ENCODE data around the gene EFNA5.

The EFNA5 gene

DNA sequence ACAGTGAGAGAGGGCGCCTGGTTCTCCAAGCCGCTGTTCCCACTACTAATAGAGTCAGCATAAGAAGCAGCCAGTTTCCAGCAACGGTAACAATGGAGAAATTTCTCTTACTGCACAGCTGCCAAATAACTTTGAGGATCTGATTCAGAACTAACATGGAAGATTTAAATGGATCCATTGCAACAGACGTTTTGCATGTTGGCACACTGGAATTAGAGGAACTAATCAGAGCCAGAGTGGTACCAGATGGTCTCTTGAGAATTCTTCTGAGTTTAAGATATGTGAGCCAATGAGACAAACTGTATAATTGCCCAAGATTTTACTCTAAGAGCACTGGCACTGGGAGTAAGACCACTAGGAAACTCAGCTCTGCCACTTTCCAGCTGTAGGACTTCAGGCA, 186.5 kb downstream of the EFNA5 start:
- no peak for DNase-seq (ENCODE audit: low spot score)

- no peak for DNase-seq (ENCODE audit: low spot score)
Measured at GRCh38 chr5:107483231-107484024, 187.3 kb downstream of the EFNA5 start.

DNA sequence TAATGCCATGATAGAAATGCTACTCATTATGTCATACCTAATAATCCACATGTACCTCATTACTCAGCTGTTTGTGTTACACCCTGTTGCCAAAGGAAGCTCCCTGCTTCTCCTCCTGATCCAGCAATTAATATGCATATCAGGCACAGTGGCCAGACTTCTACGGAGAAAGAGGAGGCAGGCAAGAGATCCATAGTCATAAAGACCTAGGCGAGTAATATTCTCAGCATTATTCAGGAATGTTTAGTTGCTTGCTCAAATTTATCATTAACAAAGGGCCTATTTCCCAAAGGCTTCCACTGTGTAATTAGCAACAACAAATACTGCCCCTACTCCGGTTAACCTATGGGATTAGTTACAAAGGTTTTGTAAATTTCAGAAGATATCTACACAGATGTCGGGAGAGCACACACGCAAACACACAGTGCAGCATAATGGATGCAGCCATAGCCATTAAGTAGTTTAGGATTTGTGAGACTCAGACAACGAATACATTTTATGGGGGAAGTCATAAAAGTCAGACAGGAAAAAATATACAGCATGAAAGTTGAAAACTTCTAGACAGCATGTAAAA, 192.6 kb downstream of the EFNA5 start:
- no peak for DNase-seq (ENCODE audit: low spot score)

DNA sequence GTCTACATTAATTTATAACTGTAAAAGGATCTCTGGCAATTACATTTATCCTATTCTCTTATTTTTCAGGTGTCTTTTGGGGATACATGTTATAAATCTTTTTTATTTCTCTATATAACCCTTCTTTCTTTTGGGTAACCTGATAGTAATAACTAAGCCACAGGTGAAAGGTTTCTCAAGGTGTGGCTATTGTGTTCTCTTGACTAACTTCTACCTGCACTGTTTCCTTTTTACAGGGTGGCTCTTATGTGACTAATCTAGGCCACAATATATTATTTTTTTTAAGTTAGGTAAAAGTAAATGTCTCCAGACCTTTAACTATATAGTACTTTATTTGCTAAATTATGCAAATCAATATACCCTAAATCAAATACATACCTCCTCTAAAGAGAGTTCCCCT, 193.2 kb downstream of the EFNA5 start:
- DNase-seq (ENCODE audit: low spot score) = no peak

DNA sequence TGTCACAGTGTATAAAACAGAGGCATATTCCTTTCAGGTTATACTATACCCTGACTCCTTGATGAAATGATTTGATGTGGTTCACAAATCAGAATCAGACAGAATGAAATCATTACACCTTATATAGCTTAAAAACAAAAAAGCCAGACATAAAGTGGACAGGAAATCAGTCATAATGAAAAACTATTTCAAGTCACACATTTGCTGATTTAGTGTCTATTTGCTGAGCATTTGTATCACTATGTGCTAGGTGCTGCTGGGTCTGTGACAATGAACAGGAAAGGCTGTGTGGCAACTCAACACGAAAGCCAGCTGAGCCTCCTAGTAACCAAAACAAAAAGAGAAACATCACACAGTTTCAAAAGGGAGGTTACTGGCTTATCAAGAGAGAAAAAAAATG, 194.0 kb downstream of the EFNA5 start:
- no peak for DNase-seq (ENCODE audit: low spot score)

- DNase-seq (ENCODE audit: low spot score) = no peak
Measured at GRCh38 chr5:107474716-107475489, 195.8 kb downstream of the EFNA5 start.

DNA sequence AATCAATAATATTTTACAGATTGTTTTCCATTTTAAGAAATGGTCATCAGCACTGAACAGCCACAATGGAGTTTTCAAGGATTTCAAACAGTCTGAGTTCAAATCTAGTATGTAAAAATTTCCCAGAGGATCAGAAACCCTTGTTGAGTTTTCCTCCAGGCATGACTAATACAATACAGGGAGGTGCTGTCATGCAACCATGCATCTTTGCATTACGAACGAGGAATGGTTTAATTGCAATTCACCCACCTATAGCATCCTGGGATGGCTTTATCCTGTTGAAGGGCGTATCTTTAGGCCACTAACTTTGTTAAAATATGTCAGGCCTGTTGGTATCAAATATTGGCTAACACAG, 196.4 kb downstream of the EFNA5 start:
- no peak for DNase-seq (ENCODE audit: low spot score)

- no peak for DNase-seq (ENCODE audit: low spot score)
Measured at GRCh38 chr5:107472620-107473064, 198.1 kb downstream of the EFNA5 start.

- DNase-seq (ENCODE audit: low spot score) = no peak
Measured at GRCh38 chr5:107470295-107470582, 200.5 kb downstream of the EFNA5 start.

GRCh38 chr5:107469485-107470294, 201.0 kb downstream of the EFNA5 start:
- DNase-seq (ENCODE audit: low spot score) = peak; percentile 66

DNA sequence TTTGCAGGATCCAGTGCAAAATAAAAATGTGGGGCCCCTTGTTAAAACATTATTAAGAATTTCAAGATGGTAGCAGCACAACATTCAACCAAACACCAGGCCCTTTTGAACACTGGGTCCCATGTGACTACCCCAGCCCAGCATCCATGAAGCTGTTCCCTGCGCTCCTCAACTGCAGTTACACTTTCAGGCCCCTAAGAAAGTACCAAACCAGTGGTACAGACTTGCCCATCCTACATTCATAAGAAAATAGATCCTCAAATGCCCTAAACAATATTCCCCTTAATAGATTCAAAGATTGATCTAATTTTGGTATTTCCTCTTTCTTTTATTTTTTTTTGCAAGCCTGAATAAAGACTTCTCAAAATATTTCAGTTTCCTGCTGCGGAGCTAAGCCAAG, 201.7 kb downstream of the EFNA5 start:
- no peak for DNase-seq (ENCODE audit: low spot score)

- no peak for DNase-seq (ENCODE audit: low spot score)
Measured at GRCh38 chr5:107468276-107468675, 202.5 kb downstream of the EFNA5 start.

- DNase-seq (ENCODE audit: low spot score) = no peak
Measured at GRCh38 chr5:107467137-107467932, 203.4 kb downstream of the EFNA5 start.

DNA sequence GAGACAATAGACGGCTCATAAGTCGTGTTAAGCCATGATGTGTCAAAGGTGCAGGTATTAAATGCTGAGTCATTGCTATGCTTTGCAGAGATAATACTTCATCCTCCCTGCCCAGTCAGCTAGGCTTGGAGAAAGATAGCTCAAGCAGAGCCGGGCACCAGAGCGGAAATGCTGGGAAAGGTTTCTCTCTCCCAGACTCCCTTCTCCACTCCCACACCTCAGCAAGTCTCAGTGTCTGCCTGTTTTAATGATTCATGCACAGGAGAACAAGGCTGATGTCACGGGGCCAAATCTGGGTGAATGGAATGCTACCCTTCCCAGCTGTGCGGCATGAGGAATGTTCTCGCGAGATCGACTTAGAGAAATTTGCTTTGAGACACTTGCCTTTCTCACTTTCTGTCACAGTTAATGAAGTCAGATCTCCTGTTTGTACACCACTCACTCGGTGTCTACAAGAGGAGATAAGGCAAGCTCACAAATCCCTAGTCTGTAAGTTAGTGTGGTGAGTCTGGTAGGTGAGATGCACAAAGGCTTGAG, 204.4 kb downstream of the EFNA5 start:
- peak; percentile 54 for DNase-seq (ENCODE audit: low spot score)

DNA sequence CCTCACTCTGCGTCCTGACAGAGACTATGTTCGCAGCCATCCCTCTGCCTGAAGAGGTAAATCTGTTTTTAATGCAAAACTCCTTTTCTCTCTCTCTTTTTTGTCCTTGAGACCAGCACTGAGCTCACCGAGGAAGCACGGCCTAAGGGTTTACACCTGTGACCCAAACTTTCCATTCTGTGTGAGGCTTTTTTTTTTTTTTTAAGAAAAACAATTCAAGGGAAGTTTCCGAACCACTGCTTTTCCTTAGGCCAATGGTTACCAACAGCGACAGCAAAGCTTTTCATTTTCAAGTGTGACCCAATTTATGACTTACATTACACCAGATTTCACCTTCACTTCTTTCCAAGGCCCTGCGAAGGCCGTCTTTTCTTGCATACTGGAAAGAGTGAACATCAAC, 205.9 kb downstream of the EFNA5 start:
- no peak for DNase-seq (ENCODE audit: low spot score)

DNA sequence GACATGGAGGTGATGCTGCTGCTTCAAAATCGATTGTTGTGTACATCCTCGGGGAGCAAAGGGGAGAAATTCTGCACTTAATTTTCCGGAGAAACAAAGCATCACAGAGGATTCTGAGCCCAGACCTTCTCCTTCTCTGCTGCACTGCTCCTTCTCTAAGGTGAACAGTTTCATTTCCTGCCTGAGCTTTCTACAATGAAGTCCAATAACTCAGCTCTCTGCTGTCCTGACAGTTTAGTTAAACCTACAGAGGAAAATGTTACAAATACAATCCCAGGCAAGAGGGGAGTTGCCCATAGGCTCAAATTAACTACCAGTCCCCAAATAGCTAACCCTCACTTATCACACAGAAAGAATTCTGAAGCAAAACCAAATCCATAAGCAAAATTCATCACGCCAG, 206.3 kb downstream of the EFNA5 start:
- DNase-seq (ENCODE audit: low spot score) = no peak

GRCh38 chr5:107463731-107464130, 207.0 kb downstream of the EFNA5 start:
- no peak for DNase-seq (ENCODE audit: low spot score)

DNA sequence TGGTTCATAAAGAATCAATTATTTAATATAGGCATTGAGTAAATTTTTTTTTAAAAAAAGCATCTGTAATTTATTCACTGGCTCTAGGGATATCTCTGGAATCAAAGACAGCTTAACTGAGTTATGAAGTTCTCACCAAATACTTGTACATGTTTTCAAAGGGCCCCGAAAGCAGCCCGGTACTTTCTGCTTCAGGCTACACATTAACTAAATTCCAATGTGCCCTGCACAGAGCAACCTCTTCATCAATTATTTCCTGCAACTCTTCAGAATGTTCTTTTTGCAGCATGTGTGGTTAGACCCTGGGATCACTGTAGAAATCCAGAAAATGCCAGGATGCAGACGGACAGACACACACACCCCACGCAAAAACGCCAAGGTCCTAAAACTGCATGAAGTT, 209.0 kb downstream of the EFNA5 start:
- DNase-seq (ENCODE audit: low spot score) = no peak

DNA sequence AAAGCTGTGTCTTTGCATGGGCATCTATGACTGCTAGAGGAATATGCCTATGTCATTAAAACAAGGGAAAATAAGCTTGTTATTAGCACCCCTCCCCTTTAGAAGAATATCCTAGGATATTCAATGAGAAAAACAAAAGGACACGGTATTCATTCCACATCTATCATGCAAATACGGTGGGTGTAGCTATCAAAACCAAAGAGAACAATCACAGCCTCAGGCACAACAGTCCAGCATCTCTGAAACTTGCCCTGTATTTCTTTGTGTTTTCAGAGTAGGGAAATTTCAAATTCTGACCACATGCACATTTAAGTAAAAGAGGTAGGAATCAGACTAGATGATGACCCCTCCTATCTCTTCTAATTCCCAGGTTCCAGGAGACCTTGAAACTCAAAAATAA, 209.9 kb downstream of the EFNA5 start:
- DNase-seq (ENCODE audit: low spot score) = no peak

DNA sequence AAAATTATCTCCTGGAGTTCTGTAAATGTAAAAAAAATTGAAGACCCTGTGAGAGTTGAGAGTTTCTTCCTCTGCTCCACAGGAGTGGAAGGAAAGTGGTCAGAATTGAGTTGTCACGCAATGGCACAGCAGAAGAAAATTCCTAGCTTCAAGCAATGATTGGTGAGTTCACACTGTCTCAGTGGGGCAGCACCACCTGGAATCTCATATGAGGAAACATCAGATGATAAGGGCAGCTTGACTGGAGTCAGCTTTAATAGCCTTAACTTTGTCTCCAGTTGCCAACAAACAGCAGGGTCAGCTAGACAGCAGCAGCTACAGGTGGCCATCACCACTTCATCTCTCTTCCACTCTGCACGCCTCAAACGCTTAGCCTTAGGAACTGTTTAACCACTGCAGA, 211.1 kb downstream of the EFNA5 start:
- DNase-seq (ENCODE audit: low spot score) = no peak

DNA sequence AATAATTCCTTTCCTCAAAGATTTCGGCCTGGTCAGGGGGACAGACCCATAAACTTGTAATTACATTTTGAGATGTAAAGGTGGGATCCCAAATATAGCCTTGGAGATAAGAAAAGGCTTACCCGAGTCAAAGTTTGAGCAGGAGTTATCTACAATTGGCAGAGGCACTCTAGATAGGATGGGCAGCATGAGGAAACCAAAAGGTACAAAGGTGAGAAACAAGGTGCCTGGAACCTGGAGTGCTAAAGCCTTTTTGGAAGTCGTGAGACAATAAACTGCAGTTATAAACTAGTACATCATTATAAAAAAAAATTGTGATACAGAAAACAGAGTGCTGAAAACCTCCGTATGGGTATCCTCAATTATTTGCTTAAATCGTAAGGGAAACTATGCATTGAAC, 212.4 kb downstream of the EFNA5 start:
- no peak for DNase-seq (ENCODE audit: low spot score)

- DNase-seq (ENCODE audit: low spot score) = no peak
Measured at GRCh38 chr5:107457881-107458280, 212.9 kb downstream of the EFNA5 start.
